ENCODE data around the gene KIF20A. TPM values are rescaled to one million over a fixed set of nuclear protein-coding genes. Genes with fewer than 3 reads are reported as not detected.
"Not testable (repeated sequence)": the region's sequence is repeated elsewhere in the genome, so short reads cannot be mapped to it uniquely, and the experiment has no call there.

KIF20A gene
- 35.9 and 41.7 TPM in 2 replicates for total RNA-seq (2014; rRNA removed; shearing (Covaris generic))
- polyA plus RNA-seq (2015; cell fraction: cytosol; rRNA removed), result 31.3 and 39.8 TPM in 2 replicates
- 62.2 and 66.9 TPM in 2 replicates for polyA plus RNA-seq (2015; cell fraction: nucleus; rRNA removed)

GRCh38 chr5:138178516-138179276 is at the start of gene KIF20A, which contains the start of gene BRD8:
KIF20A (plus strand) TSS chr5:138179112; CDS start chr5:138179681, 569 bp downstream.
BRD8 (minus strand) TSS chr5:138178630; CDS start chr5:138178614, 16 bp downstream.
- DNase-seq (ENCODE audit: low read depth, low spot score), result peak; percentile 97
- in situ Hi-C loops (cut with HindIII; ENCODE audit: low pct_unique_long_range_greater_than_20kb, low sequenced_read_pairs), result no loop called here

GRCh38 chr5:138129347-138129746 is 49.6 kb upstream of the KIF20A start:
- no peak for DNase-seq (ENCODE audit: low read depth, low spot score)
- in situ Hi-C loops (cut with HindIII; ENCODE audit: low pct_unique_long_range_greater_than_20kb, low sequenced_read_pairs), result no loop called here

GRCh38 chr5:138132543-138132942 is 46.4 kb upstream of the KIF20A start:
- in situ Hi-C loops (cut with HindIII; ENCODE audit: low pct_unique_long_range_greater_than_20kb, low sequenced_read_pairs), result no loop called here
- DNase-seq (ENCODE audit: low read depth, low spot score), result no peak

GRCh38 chr5:138138949-138139780 is 39.7 kb upstream of the KIF20A start, which contains the start of gene NME5:
NME5 (minus strand) TSS chr5:138139428; CDS start chr5:138138780, 648 bp downstream.
- in situ Hi-C loops (cut with HindIII; ENCODE audit: low pct_unique_long_range_greater_than_20kb, low sequenced_read_pairs), result no loop called here
- DNase-seq (ENCODE audit: low read depth, low spot score), result peak; percentile 73

- in situ Hi-C loops (cut with HindIII; ENCODE audit: low pct_unique_long_range_greater_than_20kb, low sequenced_read_pairs), result no loop called here
- no peak for DNase-seq (ENCODE audit: low read depth, low spot score)
These were observed 39.2 kb upstream of the KIF20A start for GRCh38 chr5:138139781-138140090.

- in situ Hi-C loops (cut with HindIII; ENCODE audit: low pct_unique_long_range_greater_than_20kb, low sequenced_read_pairs), result no loop called here
- DNase-seq (ENCODE audit: low read depth, low spot score), result no peak
These were observed 38.6 kb upstream of the KIF20A start for GRCh38 chr5:138140268-138140667.

- in situ Hi-C loops (cut with HindIII; ENCODE audit: low pct_unique_long_range_greater_than_20kb, low sequenced_read_pairs), result no loop called here
These were observed 37.2 kb upstream of the KIF20A start for GRCh38 chr5:138141734-138142133.

GRCh38 chr5:138143578-138143977 is 35.3 kb upstream of the KIF20A start:
- DNase-seq (ENCODE audit: low read depth, low spot score); in situ Hi-C loops (cut with HindIII; ENCODE audit: low pct_unique_long_range_greater_than_20kb, low sequenced_read_pairs): not testable (repeated sequence)

More at GRCh38 chr5:138141734-138142133, 37.2 kb upstream of the KIF20A start:
- DNase-seq (ENCODE audit: low read depth, low spot score), result no peak

- in situ Hi-C loops (cut with HindIII; ENCODE audit: low pct_unique_long_range_greater_than_20kb, low sequenced_read_pairs), result no loop called here
- DNase-seq (ENCODE audit: low read depth, low spot score), result peak; percentile 54
These were observed 30.1 kb upstream of the KIF20A start for GRCh38 chr5:138148811-138149210.

GRCh38 chr5:138149530-138149929 is 29.4 kb upstream of the KIF20A start:
- in situ Hi-C loops (cut with HindIII; ENCODE audit: low pct_unique_long_range_greater_than_20kb, low sequenced_read_pairs), result no loop called here
- peak; percentile 47 for DNase-seq (ENCODE audit: low read depth, low spot score)

- in situ Hi-C loops (cut with HindIII; ENCODE audit: low pct_unique_long_range_greater_than_20kb, low sequenced_read_pairs); DNase-seq (ENCODE audit: low read depth, low spot score): not testable (repeated sequence)
These were observed 22.9 kb upstream of the KIF20A start for GRCh38 chr5:138155977-138156376.

GRCh38 chr5:138157626-138158025 is 21.3 kb upstream of the KIF20A start:
- peak; percentile 92 for DNase-seq (ENCODE audit: low read depth, low spot score)
- in situ Hi-C loops (cut with HindIII; ENCODE audit: low pct_unique_long_range_greater_than_20kb, low sequenced_read_pairs), result no loop called here

- peak; percentile 91 for DNase-seq (ENCODE audit: low read depth, low spot score)
These were observed 19.2 kb upstream of the KIF20A start for GRCh38 chr5:138159666-138160065.

GRCh38 chr5:138160706-138161105 is 18.2 kb upstream of the KIF20A start:
- DNase-seq (ENCODE audit: low read depth, low spot score), result peak; percentile 89
- in situ Hi-C loops (cut with HindIII; ENCODE audit: low pct_unique_long_range_greater_than_20kb, low sequenced_read_pairs), result no loop called here

More at GRCh38 chr5:138159666-138160065, 19.2 kb upstream of the KIF20A start:
- in situ Hi-C loops (cut with HindIII; ENCODE audit: low pct_unique_long_range_greater_than_20kb, low sequenced_read_pairs), result no loop called here

- in situ Hi-C loops (cut with HindIII; ENCODE audit: low pct_unique_long_range_greater_than_20kb, low sequenced_read_pairs), result no loop called here
- no peak for DNase-seq (ENCODE audit: low read depth, low spot score)
These were observed 15.2 kb upstream of the KIF20A start for GRCh38 chr5:138163721-138164120.

- DNase-seq (ENCODE audit: low read depth, low spot score), result no peak
- in situ Hi-C loops (cut with HindIII; ENCODE audit: low pct_unique_long_range_greater_than_20kb, low sequenced_read_pairs), result no loop called here
These were observed 9.8 kb upstream of the KIF20A start for GRCh38 chr5:138169124-138169523.

- DNase-seq (ENCODE audit: low read depth, low spot score), result no peak
- in situ Hi-C loops (cut with HindIII; ENCODE audit: low pct_unique_long_range_greater_than_20kb, low sequenced_read_pairs), result no loop called here
These were observed 8.6 kb upstream of the KIF20A start for GRCh38 chr5:138170299-138170698.

- in situ Hi-C loops (cut with HindIII; ENCODE audit: low pct_unique_long_range_greater_than_20kb, low sequenced_read_pairs), result no loop called here
- peak; percentile 42 for DNase-seq (ENCODE audit: low read depth, low spot score)
These were observed 884 bp upstream of the KIF20A start for GRCh38 chr5:138177941-138178515.
